Epidermal melanocyte (primary cell): ENCODE measurements around the gene GCNA.

Source experiments
- DNase-seq: peaks from one replicate; pipeline ENCODE4 v3.0.0; 2011; ENCODE audit warnings: low spot score; ENCODE audit not compliant: insufficient read length

Gene GCNA

GRCh38 chrX:71615954-71616353 is 37.7 kb downstream of the GCNA start:
- DNase-seq, result no peak

GRCh38 chrX:71616672-71617529 is 38.7 kb downstream of the GCNA start:
- DNase-seq, result no peak

GRCh38 chrX:71617742-71618141 is 39.5 kb downstream of the GCNA start:
- no peak for DNase-seq

- no peak for DNase-seq
Measured at GRCh38 chrX:71618303-71618721, 40.1 kb downstream of the GCNA start, which contains the start of gene CXCR3. CXCR3 (minus strand) TSS chrX:71618511; CDS start chrX:71618449, 62 bp downstream.

- DNase-seq, result no peak
Measured at GRCh38 chrX:71618787-71619186, 40.5 kb downstream of the GCNA start.

GRCh38 chrX:71619193-71619592 is 41.0 kb downstream of the GCNA start:
- no peak for DNase-seq

- no peak for DNase-seq
Measured at GRCh38 chrX:71619986-71620385, 41.7 kb downstream of the GCNA start.

- DNase-seq, result no peak
Measured at GRCh38 chrX:71621603-71622002, 43.4 kb downstream of the GCNA start.

- no peak for DNase-seq
Measured at GRCh38 chrX:71622032-71622575, 43.9 kb downstream of the GCNA start.

- peak; percentile 27 for DNase-seq
Measured at GRCh38 chrX:71622576-71623450, 44.6 kb downstream of the GCNA start.

GRCh38 chrX:71623714-71624113 is 45.5 kb downstream of the GCNA start:
- no peak for DNase-seq

- DNase-seq, result no peak
Measured at GRCh38 chrX:71625471-71625870, 47.2 kb downstream of the GCNA start.

GRCh38 chrX:71626576-71626975 is 48.3 kb downstream of the GCNA start:
- DNase-seq, result no peak

- DNase-seq, result no peak
Measured at GRCh38 chrX:71627588-71628404, 49.6 kb downstream of the GCNA start.

- no peak for DNase-seq
Measured at GRCh38 chrX:71629467-71629866, 51.2 kb downstream of the GCNA start.

GRCh38 chrX:71632923-71633657 is 54.9 kb downstream of the GCNA start:
- DNase-seq, result no peak

- no peak for DNase-seq
Measured at GRCh38 chrX:71634366-71634765, 56.1 kb downstream of the GCNA start.

- no peak for DNase-seq
Measured at GRCh38 chrX:71636438-71637252, 58.4 kb downstream of the GCNA start.

GRCh38 chrX:71637253-71637618 is 59.0 kb downstream of the GCNA start:
- no peak for DNase-seq

GRCh38 chrX:71637848-71638247 is 59.6 kb downstream of the GCNA start:
- no peak for DNase-seq
